H9 (cell line): ENCODE measurements around the gene NCKAP5. TPM values are rescaled to one million over a fixed set of nuclear protein-coding genes. Genes with fewer than 3 reads are reported as not detected.

Experiments used
- DNase-seq: peaks from one replicate; pipeline ENCODE4 v3.0.0-alpha.2; 2017
- H2AFZ ChIP-seq: one replicate; pipeline ENCODE4 v1.6.1; 2013; ENCODE audit warnings: mild to moderate bottlenecking, low read length, control low read depth, moderate library complexity
- H2AK5ac ChIP-seq: 2 replicates; pipeline ENCODE4 v1.6.1; 2013; ENCODE audit warnings: low read length, control low read depth, mixed read lengths; ENCODE audit not compliant: insufficient read length
- H2BK120ac ChIP-seq: one replicate; pipeline ENCODE4 v1.6.1; 2013; ENCODE audit warnings: low read depth, mild to moderate bottlenecking, low read length, control low read depth, inconsistent platforms; ENCODE audit not compliant: poor library complexity, severe bottlenecking
- H2BK12ac ChIP-seq: 2 replicates; pipeline ENCODE4 v1.6.1; 2013; ENCODE audit warnings: low read length, control low read depth, mixed read lengths, low read depth; ENCODE audit not compliant: insufficient read length
- H2BK15ac ChIP-seq: 2 replicates; pipeline ENCODE4 v1.6.1; 2013; ENCODE audit warnings: low read depth, low read length, control low read depth
- H2BK20ac ChIP-seq: one replicate; pipeline ENCODE4 v1.6.1; 2013; ENCODE audit warnings: low read depth, mild to moderate bottlenecking, low read length, control low read depth, inconsistent platforms; ENCODE audit not compliant: poor library complexity, severe bottlenecking
- H2BK5ac ChIP-seq: 2 replicates; pipeline ENCODE4 v1.6.1; 2013; ENCODE audit warnings: low read length, control low read depth, mixed read lengths; ENCODE audit not compliant: insufficient read length
- H3K14ac ChIP-seq: 2 replicates; pipeline ENCODE4 v1.6.1; 2013; ENCODE audit warnings: low read length, control low read depth; ENCODE audit not compliant: insufficient read depth
- H3K18ac ChIP-seq: 2 replicates; pipeline ENCODE4 v1.6.1; 2013; ENCODE audit warnings: low read depth, mild to moderate bottlenecking, mixed read lengths, low read length, control low read depth; ENCODE audit not compliant: insufficient read length
- H3K23ac ChIP-seq: 2 replicates; pipeline ENCODE4 v1.6.1; 2013; ENCODE audit warnings: low read length, control low read depth, mixed read lengths, low read depth; ENCODE audit not compliant: insufficient read length
- H3K23me2 ChIP-seq: 2 replicates; pipeline ENCODE4 v1.6.1; 2013; ENCODE audit warnings: low read depth, mild to moderate bottlenecking, mixed read lengths, low read length, control low read depth; ENCODE audit not compliant: insufficient read length, poor library complexity, severe bottlenecking
- H3K27ac ChIP-seq: 2 replicates; pipeline ENCODE4 v1.5.1; 2013; ENCODE audit warnings: low read length, control low read depth, mixed read lengths, low read depth; ENCODE audit not compliant: insufficient read length
- H3K27me3 ChIP-seq: 2 replicates; pipeline ENCODE4 v1.6.1; 2013; ENCODE audit warnings: low read length, control low read depth, inconsistent platforms; ENCODE audit not compliant: insufficient read depth
- H3K4ac ChIP-seq: 2 replicates; pipeline ENCODE4 v1.6.1; 2013; ENCODE audit warnings: low read depth, mild to moderate bottlenecking, control low read depth, inconsistent platforms, low read length, moderate library complexity
- H3K4me1 ChIP-seq: 2 replicates; pipeline ENCODE4 v1.6.1; 2013; ENCODE audit warnings: low read length, control low read depth, inconsistent platforms; ENCODE audit not compliant: insufficient read depth
- H3K4me2 ChIP-seq: 2 replicates; pipeline ENCODE4 v1.6.1; 2013; ENCODE audit warnings: low read length, control low read depth, mixed read lengths; ENCODE audit not compliant: insufficient read length, insufficient read depth
- H3K56ac ChIP-seq: 2 replicates; pipeline ENCODE4 v1.6.1; 2013; ENCODE audit warnings: low read depth, mild to moderate bottlenecking, mixed read lengths, low read length, control low read depth; ENCODE audit not compliant: insufficient read length
- H3K79me1 ChIP-seq: 2 replicates; pipeline ENCODE4 v1.6.1; 2013; ENCODE audit warnings: low read depth, mild to moderate bottlenecking, moderate library complexity, low read length, control low read depth, inconsistent platforms; ENCODE audit not compliant: insufficient read depth, poor library complexity, severe bottlenecking
- H3K79me2 ChIP-seq: 2 replicates; pipeline ENCODE4 v1.6.1; 2013; ENCODE audit warnings: low read length, control low read depth, inconsistent platforms; ENCODE audit not compliant: insufficient read depth
- H3K9ac ChIP-seq: 2 replicates; pipeline ENCODE4 v1.6.1; 2013; ENCODE audit warnings: low read length, control low read depth, mixed read lengths; ENCODE audit not compliant: insufficient read length; ENCODE audit errors: extremely low read depth
- H3K9me3 ChIP-seq: one replicate; pipeline ENCODE4 v1.6.1; 2013; ENCODE audit warnings: low read depth, low read length, inconsistent platforms; ENCODE audit not compliant: control insufficient read depth
- H3T11ph ChIP-seq: one replicate; pipeline ENCODE4 v1.6.1; 2013; ENCODE audit warnings: mild to moderate bottlenecking, low read length, control low read depth, inconsistent platforms
- H4K20me1 ChIP-seq: one replicate; pipeline ENCODE4 v1.6.1; 2013; ENCODE audit not compliant: control insufficient read depth, insufficient read length, insufficient read depth
- H4K5ac ChIP-seq: 2 replicates; pipeline ENCODE4 v1.6.1; 2013; ENCODE audit warnings: low read depth, mild to moderate bottlenecking, mixed read lengths, low read length, control low read depth; ENCODE audit not compliant: insufficient read length
- H4K8ac ChIP-seq: replicated peaks from 2 replicates; pipeline ENCODE4 v1.6.1; 2013; ENCODE audit warnings: low read length, control low read depth, mixed read lengths, low read depth; ENCODE audit not compliant: insufficient read length
- H4K91ac ChIP-seq: 2 replicates; pipeline ENCODE4 v1.6.1; 2013; ENCODE audit warnings: low read depth, mild to moderate bottlenecking, moderate library complexity, mixed read lengths, low read length, control low read depth; ENCODE audit not compliant: insufficient read length
- H3K27ac Mint-ChIP-seq, 3 experiments: 2 replicates in 2 of 3; 3 replicates in 1 of 3; pipeline ENCODE4 v1.8.0; 2020 to 2021; ENCODE audit warnings: mixed read lengths in 3 of 3, mild to moderate bottlenecking in 1 of 3, moderate library complexity in 1 of 3
- H3K27me3 Mint-ChIP-seq: 2 replicates; pipeline ENCODE4 v1.8.0; 2021; ENCODE audit warnings: low read depth, mild to moderate bottlenecking, moderate library complexity, mixed read lengths
- H3K36me3 Mint-ChIP-seq, 3 experiments: 2 replicates in 2 of 3; 3 replicates in 1 of 3; pipeline ENCODE4 v1.8.0; 2020 to 2021; ENCODE audit warnings: low read depth in 3 of 3, mixed read lengths in 3 of 3; ENCODE audit not compliant: insufficient read depth in 1 of 3
- H3K4me1 Mint-ChIP-seq, 2 experiments: 2 replicates each; pipeline ENCODE4 v1.8.0; 2020; ENCODE audit warnings: mixed read lengths in 2 of 2
- H3K4me3 Mint-ChIP-seq, 2 experiments: 2 replicates in 1 of 2; 3 replicates in 1 of 2; pipeline ENCODE4 v1.8.0; 2020 to 2021; ENCODE audit warnings: mild to moderate bottlenecking in 2 of 2, mixed read lengths in 2 of 2, moderate library complexity in 1 of 2
- H3K9me3 Mint-ChIP-seq, 2 experiments: 2 replicates in 1 of 2; 3 replicates in 1 of 2; pipeline ENCODE4 v1.8.0; 2020; ENCODE audit warnings: mild to moderate bottlenecking in 2 of 2, mixed read lengths in 2 of 2, moderate library complexity in 1 of 2
- WGBS: extraction: QIAGEN DNeasy Blood & Tissue Kit; methylation state at CpG from one replicate; pipeline ENCODE4 v1.1.7; 2013; ENCODE audit warnings: missing lambda C conversion rate, low lambda C conversion rate, mixed read lengths; ENCODE audit not compliant: insufficient read length; ENCODE audit errors: extremely low coverage; 5-methylcytosine and 5-hydroxymethylcytosine counted together
- total RNA-seq: library from RNA; stranded (reverse); gene quantifications from 2 replicates; pipeline ENCODE4 v1.2.1, GENCODE V29; 2021
- TF ChIP-seq, protein P1 (sequence below): fragments of 200-600 bp; sonication (generic); conservative IDR thresholded peaks from 3 replicates; pipeline ENCODE4 v1.8.0; 2021; ENCODE audit warnings: antibody characterized with exemption, mild to moderate bottlenecking

NCKAP5 gene
- total RNA-seq, 1 experiment from 2014 or later, result 0.26 TPM

DNA sequence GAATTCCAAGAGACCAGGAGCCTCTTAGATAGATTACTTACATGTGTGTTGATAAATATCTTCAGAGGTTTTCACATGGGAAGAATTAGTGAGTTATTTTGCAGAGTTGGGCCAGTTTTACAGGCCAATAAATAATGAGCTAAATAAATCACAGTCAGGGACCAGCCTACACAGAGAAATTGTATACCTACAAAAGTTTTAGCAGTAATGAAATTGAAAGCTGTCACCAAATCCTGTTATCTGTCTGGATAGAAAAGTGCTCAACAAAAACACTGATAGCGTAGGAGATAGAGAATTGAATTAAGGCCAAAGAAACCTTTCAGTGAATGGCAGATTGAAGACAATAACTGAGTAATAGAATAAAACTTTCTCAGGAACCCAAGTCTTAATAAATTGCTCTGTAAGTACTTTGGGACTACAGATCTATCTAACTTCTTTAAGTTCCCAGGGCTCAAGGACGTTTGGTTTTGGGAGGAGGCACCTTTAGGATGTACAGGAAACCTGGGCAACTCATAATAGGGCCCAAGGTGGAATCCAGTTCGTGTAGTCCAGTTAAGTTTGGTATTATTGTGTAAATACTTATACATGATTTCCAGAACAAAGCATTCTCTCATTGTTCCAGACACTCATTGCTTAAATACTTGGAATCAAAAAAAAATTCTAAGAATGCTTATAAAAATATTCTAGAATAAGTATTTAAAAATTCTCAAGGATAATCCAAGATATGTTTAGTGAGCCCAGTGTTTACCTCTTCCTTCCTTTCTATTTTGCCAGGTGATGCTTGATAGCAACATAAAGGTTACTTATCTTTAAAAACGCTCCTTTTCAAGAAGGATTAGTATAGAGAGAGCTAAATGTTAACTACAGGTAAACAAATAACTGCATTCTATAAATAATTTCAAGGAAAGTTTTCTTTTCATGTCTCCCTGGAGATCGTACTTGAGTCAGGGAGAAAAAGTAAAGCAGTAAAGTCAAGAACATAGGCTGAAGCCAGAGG lies 134.5 kb downstream of the NCKAP5 start:
- no peaks in the 10 kb centered on the region; a peak in 1 of 7 replicates for H3K36me3 Mint-ChIP-seq
- Histone ChIP-seq H3K9me3 (no peaks in the 10 kb centered on the region), H3K4me2 (no peak overlapping the region), H3K27ac (no peak overlapping the region), H3K79me2 (no peaks in the 10 kb centered on the region), H3K56ac (no peak overlapping the region), H3K23me2 (no peaks in the 10 kb centered on the region), H3K23ac (no peak overlapping the region), H3K27me3 (no peaks in the 10 kb centered on the region), H4K8ac (no peak overlapping the region), H4K20me1 (no peaks in the 10 kb centered on the region), H3K4me1 (no peaks in the 10 kb centered on the region), H2BK12ac (no peak overlapping the region), H4K5ac (no peak overlapping the region), H3K14ac (no peak overlapping the region), H2BK15ac (no peak overlapping the region), H2AFZ (no peak overlapping the region), H2BK20ac (no peak overlapping the region), H2AK5ac (no peak overlapping the region), H3K9ac (no peak overlapping the region), H3K79me1 (no peaks in the 10 kb centered on the region), H3K18ac (no peak overlapping the region), H2BK5ac (no peak overlapping the region), H2BK120ac (no peak overlapping the region), H3K4ac (no peak overlapping the region), H3T11ph (no peak overlapping the region), H4K91ac (no peak overlapping the region)
- TF ChIP-seq, protein P1, sequence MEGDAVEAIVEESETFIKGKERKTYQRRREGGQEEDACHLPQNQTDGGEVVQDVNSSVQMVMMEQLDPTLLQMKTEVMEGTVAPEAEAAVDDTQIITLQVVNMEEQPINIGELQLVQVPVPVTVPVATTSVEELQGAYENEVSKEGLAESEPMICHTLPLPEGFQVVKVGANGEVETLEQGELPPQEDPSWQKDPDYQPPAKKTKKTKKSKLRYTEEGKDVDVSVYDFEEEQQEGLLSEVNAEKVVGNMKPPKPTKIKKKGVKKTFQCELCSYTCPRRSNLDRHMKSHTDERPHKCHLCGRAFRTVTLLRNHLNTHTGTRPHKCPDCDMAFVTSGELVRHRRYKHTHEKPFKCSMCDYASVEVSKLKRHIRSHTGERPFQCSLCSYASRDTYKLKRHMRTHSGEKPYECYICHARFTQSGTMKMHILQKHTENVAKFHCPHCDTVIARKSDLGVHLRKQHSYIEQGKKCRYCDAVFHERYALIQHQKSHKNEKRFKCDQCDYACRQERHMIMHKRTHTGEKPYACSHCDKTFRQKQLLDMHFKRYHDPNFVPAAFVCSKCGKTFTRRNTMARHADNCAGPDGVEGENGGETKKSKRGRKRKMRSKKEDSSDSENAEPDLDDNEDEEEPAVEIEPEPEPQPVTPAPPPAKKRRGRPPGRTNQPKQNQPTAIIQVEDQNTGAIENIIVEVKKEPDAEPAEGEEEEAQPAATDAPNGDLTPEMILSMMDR, result no peak
- WGBS, result no CpG with 5 or more reads among the region's 5 CpGs
- peaks cover 2 to 3% of the 10 kb centered on the region in 2 experiments; a peak in 3 of 5 replicates for H3K9me3 Mint-ChIP-seq
- H3K4me3 Mint-ChIP-seq, result no peak overlapping the region
- no peak overlapping the region for H3K27ac Mint-ChIP-seq
- H3K4me1 Mint-ChIP-seq, result no peaks in the 10 kb centered on the region
- DNase-seq, result no peak
- H3K27me3 Mint-ChIP-seq, result peaks cover 1% of the 10 kb centered on the region; the same call in 1 of the 2 replicates
